Measurements from ENCODE around the gene CFAP61.
A peak's percentile ranks its signal among the peaks of the same experiment; 100 is the strongest.

The CFAP61 gene

GRCh38 chr20:20405623-20406022 lies 353.3 kb downstream of the CFAP61 start:
- no peaks in the 10 kb centered on the region for H3K27me3 ChIP-seq (ENCODE audit: insufficient read depth, low read length)
- H2AK5ac ChIP-seq (ENCODE audit: low read length): no peak overlapping the region
- no peak overlapping the region for H3K23ac ChIP-seq (ENCODE audit: low read length)
- no peak overlapping the region for H3K4me3 ChIP-seq (ENCODE audit: low read depth, low read length)
- no CpG with 5 or more reads among the region's 10 CpGs for WGBS (ENCODE audit: extremely low coverage, insufficient coverage, insufficient read length)
- no peak overlapping the region for H3K9ac ChIP-seq (ENCODE audit: low read length)
- DNase-seq: no peak
- no peak overlapping the region for H3K4me2 ChIP-seq (ENCODE audit: low read length)
- H2AFZ ChIP-seq (ENCODE audit: insufficient read depth, low read length, poor library complexity): no peak overlapping the region
- H3K36me3 ChIP-seq (ENCODE audit: control insufficient read depth in 1 of 2, insufficient read depth in 2 of 2, low read length in 2 of 2): no peaks in the 10 kb centered on the region
- no peak overlapping the region for H3K18ac ChIP-seq (ENCODE audit: low read length)
- H3K4ac ChIP-seq (ENCODE audit: low read depth, low read length): no peak overlapping the region
- H2BK120ac ChIP-seq (ENCODE audit: insufficient read depth, low read length, poor library complexity): no peak overlapping the region
- no peak overlapping the region for H2BK5ac ChIP-seq (ENCODE audit: low read depth, low read length, poor library complexity)
- H3K79me1 ChIP-seq (ENCODE audit: low read length): no peaks in the 10 kb centered on the region
- H3K27ac ChIP-seq (ENCODE audit: low read depth, low read length): no peak overlapping the region
- H2BK12ac ChIP-seq (ENCODE audit: low read length): no peak overlapping the region
- H4K91ac ChIP-seq (ENCODE audit: low read depth, low read length): no peak overlapping the region
- H3K4me1 ChIP-seq (ENCODE audit: control insufficient read depth in 1 of 2, insufficient read depth in 2 of 2, low read length in 2 of 2): peaks cover 3 to 6% of the 10 kb centered on the region in 2 experiments
- H4K8ac ChIP-seq (ENCODE audit: low read depth, low read length): no peak overlapping the region
- peaks cover 2% of the 10 kb centered on the region for H3K9me3 ChIP-seq (ENCODE audit: insufficient read depth, low read depth, low read length)
- H3K79me2 ChIP-seq (ENCODE audit: control insufficient read depth, insufficient read depth, low read length, poor library complexity): no peaks in the 10 kb centered on the region
- H3K14ac ChIP-seq (ENCODE audit: low read length): no peak overlapping the region
- no peak overlapping the region for H4K12ac ChIP-seq (ENCODE audit: low read depth, low read length)

- Histone ChIP-seq H3K4me3 (ENCODE audit: low read depth, low read length) (no peak overlapping the region), H3K79me1 (ENCODE audit: low read length) (no peaks in the 10 kb centered on the region), H3K27me3 (ENCODE audit: insufficient read depth, low read length) (no peaks in the 10 kb centered on the region), H3K18ac (ENCODE audit: low read length) (no peak overlapping the region), H3K4ac (ENCODE audit: low read depth, low read length) (no peak overlapping the region), H3K4me1 (ENCODE audit: control insufficient read depth in 1 of 2, insufficient read depth in 2 of 2, low read length in 2 of 2) (peaks cover 3 to 6% of the 10 kb centered on the region in 2 experiments), H4K91ac (ENCODE audit: low read depth, low read length) (no peak overlapping the region), H3K79me2 (ENCODE audit: control insufficient read depth, insufficient read depth, low read length, poor library complexity) (no peaks in the 10 kb centered on the region), H3K23ac (ENCODE audit: low read length) (no peak overlapping the region), H3K9ac (ENCODE audit: low read length) (no peak overlapping the region), H3K4me2 (ENCODE audit: low read length) (no peak overlapping the region), H3K14ac (ENCODE audit: low read length) (no peak overlapping the region), H3K27ac (ENCODE audit: low read depth, low read length) (no peak overlapping the region), H2BK5ac (ENCODE audit: low read depth, low read length, poor library complexity) (no peak overlapping the region), H4K12ac (ENCODE audit: low read depth, low read length) (no peak overlapping the region), H2BK120ac (ENCODE audit: insufficient read depth, low read length, poor library complexity) (no peak overlapping the region), H2BK12ac (ENCODE audit: low read length) (no peak overlapping the region), H2AK5ac (ENCODE audit: low read length) (no peak overlapping the region), H3K9me3 (ENCODE audit: insufficient read depth, low read depth, low read length) (no peaks in the 10 kb centered on the region), H3K36me3 (ENCODE audit: control insufficient read depth in 1 of 2, insufficient read depth in 2 of 2, low read length in 2 of 2) (no peaks in the 10 kb centered on the region), H4K8ac (ENCODE audit: low read depth, low read length) (no peak overlapping the region), H2AFZ (ENCODE audit: insufficient read depth, low read length, poor library complexity) (no peak overlapping the region)
- WGBS (ENCODE audit: extremely low coverage, insufficient coverage, insufficient read length): no CpG with 5 or more reads among the region's 2 CpGs
- no peak for DNase-seq
Measured at GRCh38 chr20:20406306-20406705, 354.0 kb downstream of the CFAP61 start.

GRCh38 chr20:20407891-20408805 lies 355.8 kb downstream of the CFAP61 start:
- no peak overlapping the region for H3K9ac ChIP-seq (ENCODE audit: low read length)
- no peak overlapping the region for H3K18ac ChIP-seq (ENCODE audit: low read length)
- H3K4ac ChIP-seq (ENCODE audit: low read depth, low read length): no peak overlapping the region
- no peak overlapping the region for H3K23ac ChIP-seq (ENCODE audit: low read length)
- no CpG with 5 or more reads among the region's 6 CpGs for WGBS (ENCODE audit: extremely low coverage, insufficient coverage, insufficient read length)
- H4K12ac ChIP-seq (ENCODE audit: low read depth, low read length): no peak overlapping the region
- H3K27ac ChIP-seq (ENCODE audit: low read depth, low read length): no peak overlapping the region
- H2BK5ac ChIP-seq (ENCODE audit: low read depth, low read length, poor library complexity): no peak overlapping the region
- H3K79me1 ChIP-seq (ENCODE audit: low read length): no peaks in the 10 kb centered on the region
- H3K4me1 ChIP-seq (ENCODE audit: control insufficient read depth in 1 of 2, insufficient read depth in 2 of 2, low read length in 2 of 2): no peaks in the 10 kb centered on the region
- peak in 1 of 2 donors; percentile 51 for DNase-seq
- no peaks in the 10 kb centered on the region for H3K36me3 ChIP-seq (ENCODE audit: control insufficient read depth in 1 of 2, insufficient read depth in 2 of 2, low read length in 2 of 2)
- H3K4me3 ChIP-seq (ENCODE audit: low read depth, low read length): no peak overlapping the region
- H4K91ac ChIP-seq (ENCODE audit: low read depth, low read length): no peak overlapping the region
- no peaks in the 10 kb centered on the region for H3K9me3 ChIP-seq (ENCODE audit: insufficient read depth, low read depth, low read length)
- H2BK12ac ChIP-seq (ENCODE audit: low read length): no peak overlapping the region
- no peaks in the 10 kb centered on the region for H3K27me3 ChIP-seq (ENCODE audit: insufficient read depth, low read length)
- no peak overlapping the region for H3K14ac ChIP-seq (ENCODE audit: low read length)
- H2AFZ ChIP-seq (ENCODE audit: insufficient read depth, low read length, poor library complexity): no peak overlapping the region
- no peak overlapping the region for H4K8ac ChIP-seq (ENCODE audit: low read depth, low read length)
- H2BK120ac ChIP-seq (ENCODE audit: insufficient read depth, low read length, poor library complexity): no peak overlapping the region
- H3K4me2 ChIP-seq (ENCODE audit: low read length): no peak overlapping the region
- H2AK5ac ChIP-seq (ENCODE audit: low read length): no peak overlapping the region
- no peaks in the 10 kb centered on the region for H3K79me2 ChIP-seq (ENCODE audit: control insufficient read depth, insufficient read depth, low read length, poor library complexity)

- Histone ChIP-seq H3K14ac (ENCODE audit: low read length) (no peak overlapping the region), H3K4me1 (ENCODE audit: control insufficient read depth in 1 of 2, insufficient read depth in 2 of 2, low read length in 2 of 2) (no peaks in the 10 kb centered on the region), H2AK5ac (ENCODE audit: low read length) (no peak overlapping the region), H3K27ac (ENCODE audit: low read depth, low read length) (no peak overlapping the region), H3K4ac (ENCODE audit: low read depth, low read length) (no peak overlapping the region), H2BK5ac (ENCODE audit: low read depth, low read length, poor library complexity) (no peak overlapping the region), H3K18ac (ENCODE audit: low read length) (no peak overlapping the region), H4K91ac (ENCODE audit: low read depth, low read length) (no peak overlapping the region), H4K12ac (ENCODE audit: low read depth, low read length) (no peak overlapping the region), H3K4me2 (ENCODE audit: low read length) (no peak overlapping the region), H3K79me2 (ENCODE audit: control insufficient read depth, insufficient read depth, low read length, poor library complexity) (no peaks in the 10 kb centered on the region), H4K8ac (ENCODE audit: low read depth, low read length) (no peak overlapping the region), H3K36me3 (ENCODE audit: control insufficient read depth in 1 of 2, insufficient read depth in 2 of 2, low read length in 2 of 2) (no peaks in the 10 kb centered on the region), H3K4me3 (ENCODE audit: low read depth, low read length) (no peak overlapping the region), H3K27me3 (ENCODE audit: insufficient read depth, low read length) (no peaks in the 10 kb centered on the region), H2BK120ac (ENCODE audit: insufficient read depth, low read length, poor library complexity) (no peak overlapping the region), H3K23ac (ENCODE audit: low read length) (no peak overlapping the region), H2BK12ac (ENCODE audit: low read length) (no peak overlapping the region), H3K79me1 (ENCODE audit: low read length) (no peaks in the 10 kb centered on the region), H2AFZ (ENCODE audit: insufficient read depth, low read length, poor library complexity) (no peak overlapping the region), H3K9ac (ENCODE audit: low read length) (no peak overlapping the region), H3K9me3 (ENCODE audit: insufficient read depth, low read depth, low read length) (no peaks in the 10 kb centered on the region)
- DNase-seq: no peak
- no CpG with 5 or more reads among the region's 4 CpGs for whole genome bisulfite sequencing (ENCODE audit: extremely low coverage, insufficient coverage, insufficient read length)
Measured at GRCh38 chr20:20409331-20409730, 357.0 kb downstream of the CFAP61 start.

All from trophoblast cell (in vitro differentiated cells and primary cell).